Fibroblast of the aortic adventitia (primary cell): ENCODE measurements around the gene WAPL. TPM values are rescaled to one million over a fixed set of nuclear protein-coding genes. Genes with fewer than 3 reads are reported as not detected.

Experiments used
- DNase-seq: peaks from one replicate; pipeline ENCODE4 v3.0.0-alpha.2; 2010; ENCODE audit warnings: low read depth
- H3K4me3 ChIP-seq: 2 replicates; pipeline ENCODE4 v1.5.1; 2011; ENCODE audit warnings: low read depth, mild to moderate bottlenecking, control low read depth, low read length, moderate library complexity
- CTCF ChIP-seq: IDR thresholded peaks from 2 replicates; pipeline ENCODE4 v1.5.1; 2011; ENCODE audit warnings: mild to moderate bottlenecking, low read length, control low read depth, inconsistent platforms; ENCODE audit not compliant: insufficient read depth
- total RNA-seq: library from RNA; depleted of rRNA; stranded (reverse); fragments of >200 nt; gene quantifications from 2 replicates; pipeline ENCODE4 v1.2.3, GENCODE V29; 2012; ENCODE audit warnings: low replicate concordance

WAPL gene
- total RNA-seq, 1 donor: 40.9 TPM

DNA sequence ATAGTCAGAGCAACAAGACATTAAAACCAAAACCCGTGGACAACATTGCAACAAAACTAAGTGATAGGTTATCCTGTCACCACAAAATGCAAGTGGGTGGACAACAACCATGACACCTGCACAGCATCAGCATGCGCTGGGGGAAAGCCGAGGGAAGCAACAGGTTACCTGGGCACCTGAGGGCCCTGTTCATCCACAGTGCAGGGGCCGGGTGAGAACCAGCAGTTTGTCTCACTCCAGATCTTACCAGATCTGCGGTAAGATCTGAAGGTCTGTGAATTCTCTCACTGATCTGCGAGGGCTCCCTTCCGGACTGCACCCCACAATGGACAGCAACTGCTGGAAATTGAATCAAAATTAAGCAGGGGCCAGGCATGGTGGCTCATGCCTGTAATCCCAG is 124.5 kb downstream of the WAPL start:
- no peak for TF ChIP-seq CTCF
- no peak for DNase-seq
- H3K4me3 ChIP-seq: no peak overlapping the region

DNA sequence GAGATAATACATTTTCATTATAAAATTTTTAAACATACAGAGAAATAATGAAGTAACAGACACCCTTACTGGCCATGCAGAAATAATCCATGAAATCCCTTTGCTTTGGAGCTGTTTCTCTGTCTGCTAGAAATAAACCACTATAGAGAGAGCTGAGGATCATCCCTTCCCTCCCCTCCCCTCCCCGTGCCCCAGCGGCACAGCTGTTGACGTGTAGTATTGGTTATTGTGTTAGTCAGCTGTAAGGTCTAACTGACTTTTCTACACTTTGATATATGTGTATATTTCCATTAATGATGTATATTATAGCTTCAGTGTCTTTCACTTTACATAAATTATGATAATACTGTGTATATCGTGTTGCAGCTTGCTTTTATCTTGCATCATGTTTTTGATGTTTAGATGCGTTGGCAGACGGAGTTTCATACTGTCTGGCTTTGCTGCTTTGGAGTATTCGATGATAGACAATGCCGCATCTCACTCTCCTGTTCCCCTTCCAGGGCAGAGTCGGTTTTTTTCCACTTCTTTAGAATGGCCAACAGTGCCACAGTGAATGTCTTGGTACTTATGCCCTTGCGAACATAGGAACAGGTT is 127.6 kb downstream of the WAPL start:
- no peak for DNase-seq
- no peak overlapping the region for H3K4me3 ChIP-seq
- TF ChIP-seq CTCF: no peak

- DNase-seq: no peak
- no peak for TF ChIP-seq CTCF
Measured at GRCh38 chr10:86393362-86393761, 128.2 kb downstream of the WAPL start.

GRCh38 chr10:86392723-86393094 is 128.9 kb downstream of the WAPL start:
- no peak for DNase-seq
- H3K4me3 ChIP-seq: no peak overlapping the region
- TF ChIP-seq CTCF: no peak

More at GRCh38 chr10:86393362-86393761, 128.2 kb downstream of the WAPL start:
- no peak overlapping the region for H3K4me3 ChIP-seq

- no peak for TF ChIP-seq CTCF
- DNase-seq: no peak
- H3K4me3 ChIP-seq: no peak overlapping the region
Measured at GRCh38 chr10:86391986-86392722, 129.4 kb downstream of the WAPL start.

DNA sequence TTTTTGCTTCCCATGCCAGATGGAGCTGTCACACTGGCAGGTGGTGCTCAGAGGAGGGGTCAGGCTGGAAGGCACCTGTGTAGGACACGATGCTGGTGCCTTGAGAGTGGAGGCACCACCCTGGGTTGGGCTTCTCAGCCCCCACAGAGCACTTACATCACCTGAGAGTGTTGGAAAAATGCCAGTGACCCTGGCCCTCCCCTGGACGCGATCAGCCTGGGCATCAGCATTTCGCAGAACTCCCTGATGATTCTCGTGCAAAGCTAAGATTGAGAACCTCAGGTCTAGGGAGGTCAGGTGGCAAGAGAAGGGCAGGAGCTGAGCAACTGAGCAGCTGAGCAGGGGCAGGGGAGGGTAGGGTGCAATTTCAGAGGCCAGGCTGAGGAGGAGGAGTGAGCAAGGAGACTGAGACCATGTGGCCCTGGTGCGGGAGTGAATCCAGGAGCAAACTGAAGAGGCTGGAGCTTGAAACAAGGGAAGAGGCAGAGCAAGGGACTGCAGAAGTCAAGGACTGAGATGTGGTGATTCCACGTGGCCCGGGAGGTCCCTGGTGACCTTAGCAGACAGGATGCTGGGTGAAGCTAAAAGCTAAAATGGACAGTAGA is 130.3 kb downstream of the WAPL start:
- TF ChIP-seq CTCF: no peak
- no peak overlapping the region for H3K4me3 ChIP-seq
- no peak for DNase-seq
